ENCODE measurements around the gene CDK14.

The CDK14 gene

GRCh38 chr7:90681336-90682022 lies 85.4 kb downstream of the CDK14 start:
- no peak for DNase-seq (ENCODE audit: low read depth)

- no peak for DNase-seq (ENCODE audit: low read depth)
Observed at GRCh38 chr7:90686146-90686545, 90.0 kb downstream of the CDK14 start.

GRCh38 chr7:90688810-90689209 lies 92.7 kb downstream of the CDK14 start:
- DNase-seq (ENCODE audit: low read depth): no peak

GRCh38 chr7:90689260-90689659 lies 93.1 kb downstream of the CDK14 start:
- no peak for DNase-seq (ENCODE audit: low read depth)

GRCh38 chr7:90690159-90690858 lies 94.2 kb downstream of the CDK14 start:
- no peak for DNase-seq (ENCODE audit: low read depth)

GRCh38 chr7:90692396-90692795 lies 96.3 kb downstream of the CDK14 start:
- no peak for DNase-seq (ENCODE audit: low read depth)

- no peak for DNase-seq (ENCODE audit: low read depth)
Observed at GRCh38 chr7:90692947-90693346, 96.8 kb downstream of the CDK14 start.

- no peak for DNase-seq (ENCODE audit: low read depth)
Observed at GRCh38 chr7:90693939-90694338, 97.8 kb downstream of the CDK14 start.

- DNase-seq (ENCODE audit: low read depth): no peak
Observed at GRCh38 chr7:90698616-90699015, 102.5 kb downstream of the CDK14 start.

GRCh38 chr7:90701021-90701420 lies 104.9 kb downstream of the CDK14 start:
- no peak for DNase-seq (ENCODE audit: low read depth)

GRCh38 chr7:90701771-90702170 lies 105.7 kb downstream of the CDK14 start:
- no peak for DNase-seq (ENCODE audit: low read depth)

GRCh38 chr7:90705391-90706071 lies 109.4 kb downstream of the CDK14 start:
- no peak for DNase-seq (ENCODE audit: low read depth)

GRCh38 chr7:90706072-90706716 lies 110.1 kb downstream of the CDK14 start:
- DNase-seq (ENCODE audit: low read depth): no peak

- DNase-seq (ENCODE audit: low read depth): no peak
Observed at GRCh38 chr7:90708841-90709317, 112.8 kb downstream of the CDK14 start.

- no peak for DNase-seq (ENCODE audit: low read depth)
Observed at GRCh38 chr7:90709501-90710465, 113.7 kb downstream of the CDK14 start.

GRCh38 chr7:90710466-90710850 lies 114.3 kb downstream of the CDK14 start:
- no peak for DNase-seq (ENCODE audit: low read depth)

GRCh38 chr7:90713628-90714027 lies 117.5 kb downstream of the CDK14 start:
- DNase-seq (ENCODE audit: low read depth): no peak

- no peak for DNase-seq (ENCODE audit: low read depth)
Observed at GRCh38 chr7:90715067-90715466, 118.9 kb downstream of the CDK14 start.

GRCh38 chr7:90717296-90718060 lies 121.4 kb downstream of the CDK14 start:
- DNase-seq (ENCODE audit: low read depth): no peak

- no peak for DNase-seq (ENCODE audit: low read depth)
Observed at GRCh38 chr7:90719155-90719554, 123.0 kb downstream of the CDK14 start.

Measured in activated T-helper 9 cell treated with anti-CD3 and anti-CD28 coated beads, Interleukin-2, amount 50 U/mL, for 16 hours (primary cell).